Brain microvascular endothelial cell (primary cell): Measurements from ENCODE around the gene TST.

Experiments
- DNase-seq: peaks from one replicate; pipeline ENCODE4 v3.0.0-alpha.2; 2020
- H3K27ac ChIP-seq: fragments of 250-450 bp; sonication (Bioruptor Pico); 2 replicates; pipeline ENCODE4 v1.5.1; 2020; ENCODE audit warnings: mild to moderate bottlenecking, moderate library complexity
- H3K27me3 ChIP-seq: fragments of 250-450 bp; sonication (Bioruptor Pico); replicated peaks from 2 replicates; pipeline ENCODE4 v1.5.1; 2020; ENCODE audit warnings: mild to moderate bottlenecking
- H3K36me3 ChIP-seq: fragments of 250-450 bp; sonication (Bioruptor Pico); replicated peaks from 2 replicates; pipeline ENCODE4 v1.5.1; 2020; ENCODE audit warnings: mild to moderate bottlenecking
- H3K4me3 ChIP-seq: 2 replicates; pipeline ENCODE4 v1.5.1; 2011; ENCODE audit warnings: low read depth, mild to moderate bottlenecking, control low read depth, low read length, moderate library complexity
- CTCF ChIP-seq: IDR thresholded peaks from 2 replicates; pipeline ENCODE4 v1.5.1; 2011; ENCODE audit warnings: low read depth, mild to moderate bottlenecking, moderate library complexity, low read length, control low read depth, inconsistent platforms; ENCODE audit errors: missing control alignments
- in situ Hi-C: cut with HindIII; loops from 2 replicates; pipeline ENCODE4 v1.10.0; 2017; ENCODE audit warnings: low sequenced_read_pairs, low pct_ligation_motif_present

The TST gene

GRCh38 chr22:37018815-37019308 lies 385 bp downstream of the TST start:
- H3K36me3 ChIP-seq = peaks cover 6% of the 10 kb centered on the region
- no peak for TF ChIP-seq CTCF
- in situ Hi-C loops = no loop called here
- peak overlapping the region; percentile 76 for H3K4me3 ChIP-seq
- peak; percentile 19 for DNase-seq
- peak overlapping the region; percentile 78 for H3K27ac ChIP-seq
- no peaks in the 10 kb centered on the region for H3K27me3 ChIP-seq

- in situ Hi-C loops = no loop called here
- DNase-seq = no peak
- H3K27me3 ChIP-seq = no peaks in the 10 kb centered on the region
- no peak overlapping the region for H3K27ac ChIP-seq
- H3K36me3 ChIP-seq = peaks cover 6% of the 10 kb centered on the region
- peak overlapping the region; percentile 76 for H3K4me3 ChIP-seq
- TF ChIP-seq CTCF = no peak
Observed at GRCh38 chr22:37018086-37018814, 997 bp downstream of the TST start.

- no peak overlapping the region for H3K27ac ChIP-seq
- peaks cover 6% of the 10 kb centered on the region for H3K36me3 ChIP-seq
- no peaks in the 10 kb centered on the region for H3K27me3 ChIP-seq
- DNase-seq = no peak
- in situ Hi-C loops = no loop called here
- no peak for TF ChIP-seq CTCF
- H3K4me3 ChIP-seq = no peak overlapping the region
Observed at GRCh38 chr22:37017356-37017755, 1.9 kb downstream of the TST start.

- in situ Hi-C loops = no loop called here
- Histone ChIP-seq H3K4me3 (no peak overlapping the region), H3K27ac (no peak overlapping the region), H3K36me3 (peaks cover 6% of the 10 kb centered on the region), H3K27me3 (no peaks in the 10 kb centered on the region)
- no peak for DNase-seq
- no peak for TF ChIP-seq CTCF
Observed at GRCh38 chr22:37016134-37016910, 2.9 kb downstream of the TST start.

- Histone ChIP-seq H3K4me3 (no peak overlapping the region), H3K27me3 (no peaks in the 10 kb centered on the region), H3K27ac (no peak overlapping the region), H3K36me3 (peaks cover 6% of the 10 kb centered on the region)
- DNase-seq = no peak
- in situ Hi-C loops = no loop called here
- TF ChIP-seq CTCF = no peak
Observed at GRCh38 chr22:37015587-37015878, 3.7 kb downstream of the TST start.
